ENCODE results near the gene GALNT8.
"Not testable (repeated sequence)": the region's sequence is repeated elsewhere in the genome, so short reads cannot be mapped to it uniquely, and the experiment has no call there.

The GALNT8 gene

DNA sequence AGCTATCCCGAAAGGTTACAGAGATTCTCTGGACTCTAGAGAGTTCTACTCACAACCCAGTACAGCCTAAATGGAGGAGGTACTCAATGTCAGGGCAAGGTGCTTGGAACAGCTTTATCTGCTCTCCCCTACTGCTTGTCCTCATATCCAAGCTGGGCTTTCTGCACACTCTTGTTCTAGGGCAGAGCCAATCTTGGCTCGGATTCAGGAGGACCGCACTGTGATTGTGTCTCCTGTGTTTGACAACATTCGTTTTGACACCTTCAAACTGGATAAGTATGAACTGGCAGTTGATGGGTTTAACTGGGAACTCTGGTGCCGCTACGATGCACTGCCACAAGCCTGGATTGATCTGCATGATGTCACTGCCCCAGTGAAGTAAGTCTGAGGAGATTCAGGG, 25.0 kb downstream of the GALNT8 start:
- DNase-seq (ENCODE audit: low read depth) = no peak

DNA sequence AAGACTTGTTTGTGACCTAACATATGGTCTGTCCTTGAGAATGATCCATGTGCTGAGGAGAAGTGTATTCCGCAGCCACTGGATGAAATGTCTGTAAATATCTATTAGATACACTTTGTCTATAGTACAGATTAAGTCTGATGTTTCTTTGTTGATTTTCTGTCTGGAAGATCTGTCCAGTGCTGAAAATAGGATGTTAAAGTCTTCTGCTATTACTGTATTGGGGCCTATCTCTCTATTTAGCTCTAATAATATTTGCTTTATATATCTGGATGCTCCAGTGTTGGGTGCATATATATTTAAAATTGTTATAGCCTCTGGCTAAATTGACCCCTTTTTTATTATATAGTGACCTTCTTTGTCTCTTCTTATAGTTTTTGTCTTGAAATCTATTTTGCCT, 31.5 kb downstream of the GALNT8 start:
- DNase-seq (ENCODE audit: low read depth) = not testable (repeated sequence)

DNA sequence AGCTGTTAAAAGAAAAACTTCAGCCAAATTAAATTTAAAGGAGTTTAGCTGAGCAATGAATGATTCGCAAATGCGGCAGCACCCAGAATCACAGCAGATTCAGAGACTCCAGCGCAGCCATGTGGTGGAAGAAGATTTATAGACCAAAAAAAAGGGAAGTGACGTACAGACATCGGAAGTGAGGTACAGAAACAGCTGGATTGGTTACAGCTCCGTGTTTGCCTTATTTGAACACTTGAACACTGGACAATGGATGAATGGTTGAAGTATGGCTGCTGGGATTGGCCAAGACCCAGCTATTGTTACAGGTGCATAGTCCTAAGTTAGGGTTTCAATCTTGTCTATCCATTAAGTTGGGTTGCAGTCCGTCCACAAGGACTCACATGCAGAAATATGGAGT, 42.6 kb downstream of the GALNT8 start:
- no peak for DNase-seq (ENCODE audit: low read depth)

DNA sequence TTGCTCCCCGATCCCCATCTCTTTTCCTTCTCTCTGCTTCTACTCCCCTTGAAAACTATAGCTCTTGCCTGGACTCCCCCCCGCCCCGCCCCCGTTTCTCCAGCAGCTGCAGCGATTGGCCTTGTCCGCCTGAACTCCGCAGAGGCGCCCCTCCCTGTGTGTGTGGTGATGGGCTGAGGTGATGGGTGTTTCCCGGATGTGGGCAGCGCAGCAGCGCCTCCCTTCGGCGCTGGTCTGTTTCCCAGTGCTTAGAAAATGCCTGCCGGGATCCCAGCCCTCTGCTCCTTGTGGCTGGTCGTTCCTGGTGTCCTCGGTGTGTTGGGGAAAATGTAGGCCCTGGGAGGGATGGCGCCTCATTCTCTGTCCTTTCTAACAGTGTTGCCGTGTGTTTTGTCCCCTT, 43.3 kb downstream of the GALNT8 start:
- no peak for DNase-seq (ENCODE audit: low read depth)

DNA sequence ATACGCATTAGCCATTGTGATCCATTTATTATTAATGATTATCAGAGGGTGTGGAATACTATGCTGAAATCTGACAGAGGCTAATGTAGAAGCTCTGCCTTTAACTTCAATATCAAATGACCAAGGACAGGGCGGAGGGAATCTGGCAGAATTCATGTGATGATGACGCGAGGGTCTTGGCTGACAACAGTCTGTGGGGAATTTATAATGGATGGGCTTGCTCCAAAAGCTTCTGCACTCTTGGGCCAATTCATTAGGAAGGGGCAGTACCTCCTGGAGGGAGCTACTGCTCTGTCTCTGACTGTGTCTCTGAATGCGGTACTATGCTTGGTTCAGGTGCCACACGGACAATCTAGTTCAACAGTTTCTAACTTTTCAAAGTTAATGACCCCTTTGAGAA, 46.2 kb downstream of the GALNT8 start:
- DNase-seq (ENCODE audit: low read depth) = no peak

DNA sequence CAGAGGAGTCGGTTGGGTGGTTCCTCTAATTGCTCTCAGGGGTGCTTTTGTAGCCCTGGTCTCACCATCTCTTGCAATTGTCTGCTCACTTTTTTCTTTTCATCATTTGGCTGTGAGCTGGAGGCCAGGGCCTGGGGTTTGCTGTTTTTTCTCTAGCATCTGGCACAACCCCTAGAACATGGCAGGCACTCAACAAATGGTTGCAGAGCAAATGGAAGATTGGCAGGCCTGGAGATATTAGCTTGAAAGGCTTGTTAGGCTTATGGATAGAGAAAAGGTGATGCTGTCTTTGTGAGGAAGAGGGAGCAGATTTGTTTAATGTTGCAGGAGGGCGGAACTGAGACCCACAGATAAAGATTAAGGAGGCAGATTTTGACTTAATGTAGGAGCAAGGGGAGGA, 47.0 kb downstream of the GALNT8 start:
- DNase-seq (ENCODE audit: low read depth) = no peak

DNA sequence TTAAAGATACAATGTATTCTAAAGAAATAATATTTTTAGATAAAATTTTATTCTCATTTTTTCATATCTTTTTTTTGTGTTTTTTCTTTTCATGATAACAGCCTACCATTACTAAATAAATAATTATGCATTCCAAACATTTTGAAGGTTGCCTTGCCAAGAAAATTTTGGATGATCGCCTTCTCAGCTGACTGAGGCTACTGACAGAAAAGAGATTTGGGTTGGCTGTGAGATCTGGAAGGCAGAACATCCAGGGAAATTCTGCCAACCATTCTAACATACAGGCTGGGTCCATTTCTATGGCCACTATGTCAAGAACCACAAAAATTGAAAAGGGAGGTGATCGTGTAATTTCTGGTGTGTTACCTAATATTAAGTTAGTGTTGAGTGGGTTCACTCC, 48.1 kb downstream of the GALNT8 start:
- no peak for DNase-seq (ENCODE audit: low read depth)

DNA sequence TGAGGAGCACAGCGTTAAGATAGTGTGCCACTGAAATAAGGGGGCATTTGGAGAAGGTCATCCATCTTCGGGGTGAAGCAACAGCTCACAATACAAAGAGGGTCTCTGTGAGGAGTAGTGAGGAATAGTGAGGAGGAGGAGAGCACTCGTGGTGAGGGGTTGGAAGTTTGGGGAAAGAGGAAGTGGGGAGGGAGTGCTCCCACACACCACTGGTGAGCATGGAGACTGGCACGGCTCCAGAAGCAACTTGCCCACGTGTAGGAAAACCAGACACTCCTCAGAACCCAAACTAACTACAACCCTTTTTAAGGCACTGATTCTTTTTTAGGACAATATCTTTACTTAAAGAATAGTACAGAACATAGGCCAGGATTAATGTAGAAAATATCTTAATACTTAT, 48.9 kb downstream of the GALNT8 start:
- DNase-seq (ENCODE audit: low read depth) = no peak

DNA sequence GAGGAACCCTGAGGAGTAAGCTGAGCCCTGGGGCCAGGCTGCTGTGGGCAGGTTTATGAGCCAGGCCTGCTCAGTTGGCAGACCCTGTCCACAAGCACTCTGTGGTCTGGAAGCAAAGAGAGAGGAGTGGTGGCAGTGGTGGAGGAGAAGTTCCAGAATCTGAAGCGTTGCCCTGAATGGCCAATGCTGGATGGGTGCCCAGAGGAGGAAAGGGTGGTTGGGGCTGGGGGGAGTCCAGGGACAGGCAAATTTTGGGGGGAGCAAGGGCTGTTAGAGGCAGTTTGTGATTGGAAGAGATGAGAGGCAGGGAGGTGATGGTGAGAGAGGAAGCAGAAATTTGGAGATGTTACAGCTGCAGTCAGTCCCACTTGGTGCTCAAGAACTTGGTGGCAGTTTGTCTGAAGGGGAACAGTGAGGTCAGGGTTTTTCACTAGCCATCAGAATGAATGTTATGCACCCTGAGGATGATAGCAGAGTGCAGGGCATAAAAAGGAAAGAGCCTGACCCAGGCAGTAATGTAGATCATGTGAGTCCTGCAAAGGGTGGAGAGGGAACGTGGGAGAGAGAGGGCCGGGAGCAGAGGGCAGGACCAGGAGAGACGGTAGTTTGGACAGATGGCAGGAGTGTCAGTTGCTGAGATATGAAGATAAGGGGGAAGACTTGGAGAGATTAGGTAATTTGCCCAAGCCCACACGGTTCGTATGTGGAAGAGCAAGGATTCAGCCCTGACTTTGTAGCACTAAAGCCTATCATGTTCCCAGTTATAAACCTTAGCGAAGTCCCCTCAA, 51.2 kb downstream of the GALNT8 start:
- no peak for DNase-seq (ENCODE audit: low read depth)

DNA sequence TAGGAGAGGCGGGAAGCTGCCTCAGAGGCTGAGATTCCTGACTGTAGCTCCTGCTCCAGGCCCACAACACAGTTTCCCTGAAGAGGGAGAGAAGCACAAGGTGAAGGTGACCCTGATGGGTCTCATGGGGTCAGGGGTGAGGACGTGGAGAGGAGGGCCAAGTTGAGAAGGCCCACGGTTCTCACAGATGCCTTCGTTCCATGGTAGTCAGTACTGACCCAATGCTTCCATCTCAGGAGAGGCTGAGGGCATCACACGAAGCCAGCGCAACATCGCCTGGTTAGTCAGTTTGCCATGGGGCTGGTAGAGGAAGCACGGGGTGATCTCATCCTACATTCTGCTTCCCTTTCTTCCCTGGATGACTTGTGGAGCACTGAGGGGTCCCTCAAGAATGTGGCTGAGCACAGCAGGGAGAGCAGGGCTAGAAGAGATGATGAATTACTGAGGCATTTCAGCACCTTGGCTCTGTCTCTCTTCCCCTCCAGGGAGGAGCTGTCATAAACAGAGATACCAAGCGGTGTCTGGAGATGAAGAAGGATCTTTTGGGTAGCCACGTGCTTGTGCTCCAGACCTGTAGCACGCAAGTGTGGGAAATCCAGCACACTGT, 51.9 kb downstream of the GALNT8 start:
- no peak for DNase-seq (ENCODE audit: low read depth)

DNA sequence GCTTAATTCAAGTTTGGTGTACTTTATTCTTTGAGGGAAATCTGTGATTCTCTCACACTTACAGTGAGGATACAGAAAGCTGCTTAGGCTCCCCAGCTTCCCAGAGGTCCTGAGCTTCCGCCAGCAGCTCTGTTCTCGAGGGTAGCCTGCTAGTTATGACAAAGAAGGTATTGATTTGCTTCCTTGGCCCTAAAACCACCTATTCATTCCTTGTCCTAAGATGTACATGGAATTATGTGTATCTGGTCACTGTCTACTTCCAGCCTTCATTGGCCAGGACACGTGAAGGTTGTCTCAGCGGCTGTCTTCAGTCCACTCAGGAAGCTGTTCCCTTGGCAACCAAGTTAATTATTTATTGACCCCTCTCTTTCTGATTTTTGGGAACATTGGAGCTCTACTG, 55.7 kb downstream of the GALNT8 start:
- DNase-seq (ENCODE audit: low read depth) = no peak

DNA sequence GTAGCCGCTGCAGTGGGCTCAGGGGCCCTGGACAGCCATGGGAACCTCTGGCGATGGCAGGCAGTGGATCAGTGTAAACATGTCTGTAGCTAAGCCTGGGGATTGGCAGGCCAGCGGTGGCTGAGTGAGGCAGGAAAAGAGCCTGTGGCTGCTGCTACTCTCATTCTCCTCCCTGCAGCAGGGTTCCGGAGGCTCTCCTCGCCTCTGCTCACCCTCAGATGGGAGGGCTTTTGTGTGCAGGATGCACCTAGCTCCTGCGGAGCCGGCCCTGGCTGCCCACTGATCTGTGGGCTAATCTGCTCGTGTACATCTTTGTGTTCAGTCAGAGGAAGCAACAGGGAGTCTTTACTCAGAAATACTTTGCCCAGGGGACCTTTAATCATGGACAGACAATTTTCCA, 59.5 kb downstream of the GALNT8 start:
- DNase-seq (ENCODE audit: low read depth) = no peak

DNA sequence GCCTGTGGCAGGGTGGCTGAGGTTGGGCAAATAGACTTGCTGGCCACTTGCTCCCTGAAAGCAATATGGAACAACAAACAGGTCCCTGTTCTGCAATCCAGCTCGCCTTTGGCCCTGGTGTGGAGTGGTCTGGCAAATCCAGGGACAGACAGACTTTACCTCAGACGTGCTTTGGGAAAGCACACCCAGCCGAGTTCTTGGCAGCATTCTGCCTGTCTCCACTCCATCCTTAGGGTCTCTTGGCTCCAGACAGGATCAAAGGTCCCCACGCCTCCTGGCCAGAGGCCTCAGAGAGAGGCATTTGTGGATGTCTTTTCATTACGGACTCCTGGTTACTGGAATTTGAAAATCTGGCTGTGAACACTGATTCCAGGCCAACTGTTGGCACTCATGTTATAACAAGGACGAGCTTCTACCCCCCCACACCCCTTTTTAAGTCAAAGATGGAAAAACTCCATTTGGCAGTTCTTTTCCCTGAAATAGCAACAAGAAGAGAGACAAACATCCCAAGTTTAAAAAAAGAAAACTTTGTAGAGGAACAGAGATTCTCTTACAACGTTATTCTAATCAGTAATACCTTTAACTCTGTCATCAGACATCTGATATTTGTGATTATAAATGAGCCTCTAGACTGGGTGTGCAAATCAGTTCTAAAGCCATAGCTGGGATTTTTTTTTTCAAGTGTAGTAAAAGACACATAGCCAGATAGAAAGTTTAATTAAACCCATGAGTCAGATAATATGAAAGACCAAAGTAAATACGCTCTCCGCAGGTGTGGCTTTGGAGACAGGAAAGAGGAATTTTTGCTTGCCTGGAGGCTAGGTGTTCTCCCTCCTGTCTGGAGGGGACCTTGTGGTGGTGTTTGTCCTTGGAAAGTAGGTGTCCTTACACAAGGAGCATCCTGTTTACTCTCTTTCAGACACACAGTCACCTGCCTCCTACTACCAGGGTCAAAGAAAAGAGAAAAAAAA, 60.7 kb downstream of the GALNT8 start:
- DNase-seq (ENCODE audit: low read depth) = no peak

DNA sequence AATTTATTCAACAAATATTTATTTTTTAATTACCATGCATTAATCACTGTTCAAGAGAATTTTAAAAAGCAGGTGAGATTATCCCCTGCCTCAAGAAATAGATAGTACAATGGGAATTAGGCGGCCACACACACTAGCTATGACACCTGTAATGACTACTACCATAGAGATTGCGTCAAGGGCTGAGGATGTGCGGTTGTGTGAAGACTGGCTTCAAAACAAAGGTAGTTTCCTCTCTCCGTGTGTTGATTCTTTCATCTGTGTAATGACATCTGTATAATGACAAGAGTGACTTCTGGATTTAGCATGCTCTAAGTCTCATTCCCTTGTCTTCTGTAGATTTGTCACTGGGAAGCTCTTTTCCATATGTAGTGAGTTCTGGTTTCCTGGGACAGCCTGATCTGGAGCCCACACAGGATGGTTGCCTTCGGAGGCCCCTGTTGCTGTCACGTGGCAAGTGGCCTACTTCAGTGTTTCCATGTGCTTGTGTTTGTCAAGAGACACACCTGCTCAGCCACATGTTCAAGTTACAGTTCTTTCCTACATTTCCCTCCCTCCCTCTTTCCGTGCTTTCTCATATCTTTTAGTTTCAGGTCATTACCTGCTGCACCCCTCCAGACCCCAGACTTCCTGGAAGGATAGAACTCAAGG, 64.3 kb downstream of the GALNT8 start:
- no peak for DNase-seq (ENCODE audit: low read depth)

DNA sequence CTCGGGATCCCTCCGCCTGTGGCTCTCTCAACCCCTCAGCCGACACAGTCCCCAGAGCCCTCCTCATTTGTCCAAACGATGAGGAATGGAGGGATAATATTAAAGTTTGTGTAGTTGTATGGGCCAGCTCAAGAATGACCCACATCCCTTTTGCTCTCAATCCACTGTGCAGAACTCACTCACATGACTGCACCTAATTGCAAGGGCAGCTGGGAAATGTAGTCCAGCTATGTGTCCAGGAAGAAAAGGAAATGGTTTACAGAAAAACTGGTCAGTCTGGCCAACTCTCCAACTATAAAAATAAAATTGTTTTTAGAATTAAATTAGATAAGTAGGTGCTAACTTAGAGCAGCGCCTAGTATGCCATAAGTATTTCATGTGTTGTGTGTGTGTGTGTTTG, 66.6 kb downstream of the GALNT8 start:
- no peak for DNase-seq (ENCODE audit: low read depth)

DNA sequence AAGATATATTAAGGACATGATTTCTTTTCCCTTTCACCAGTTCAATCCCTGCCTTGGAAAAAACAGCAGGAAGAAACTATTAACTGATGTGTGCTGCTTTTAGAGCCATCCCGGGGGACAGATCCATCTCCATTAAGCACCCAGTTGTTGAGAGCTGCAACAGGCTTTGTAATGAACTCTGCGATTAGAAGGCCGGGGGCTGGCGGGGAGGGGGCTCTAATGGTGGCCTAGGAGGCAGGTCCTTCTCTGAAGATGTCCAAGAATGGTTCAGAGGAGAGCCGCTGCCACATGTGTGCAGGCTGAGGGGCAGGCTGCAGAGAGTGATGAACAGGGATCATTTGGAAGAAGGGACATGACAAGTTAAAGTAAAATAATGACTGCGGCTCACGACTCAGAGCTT, 67.8 kb downstream of the GALNT8 start:
- no peak for DNase-seq (ENCODE audit: low read depth)

DNA sequence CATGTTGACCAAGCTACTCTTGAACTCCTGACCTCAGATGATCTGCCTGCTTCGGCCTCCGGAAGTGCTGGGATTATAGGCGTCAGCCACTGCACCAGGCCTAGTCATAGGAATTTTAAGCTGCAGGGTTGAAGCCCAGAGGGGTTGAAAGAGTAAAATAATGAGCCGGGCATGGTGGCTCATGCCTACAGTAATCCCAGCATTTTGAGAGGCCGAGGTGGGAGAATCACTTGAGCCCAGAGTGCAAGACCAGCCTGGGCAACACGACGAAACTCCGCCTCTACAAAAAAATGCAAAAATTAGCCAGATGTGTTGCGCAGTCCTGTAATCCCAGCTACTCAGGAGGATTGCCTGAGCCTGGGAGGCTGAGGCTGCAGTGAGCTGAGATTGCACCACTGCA, 69.6 kb downstream of the GALNT8 start:
- no peak for DNase-seq (ENCODE audit: low read depth)

DNA sequence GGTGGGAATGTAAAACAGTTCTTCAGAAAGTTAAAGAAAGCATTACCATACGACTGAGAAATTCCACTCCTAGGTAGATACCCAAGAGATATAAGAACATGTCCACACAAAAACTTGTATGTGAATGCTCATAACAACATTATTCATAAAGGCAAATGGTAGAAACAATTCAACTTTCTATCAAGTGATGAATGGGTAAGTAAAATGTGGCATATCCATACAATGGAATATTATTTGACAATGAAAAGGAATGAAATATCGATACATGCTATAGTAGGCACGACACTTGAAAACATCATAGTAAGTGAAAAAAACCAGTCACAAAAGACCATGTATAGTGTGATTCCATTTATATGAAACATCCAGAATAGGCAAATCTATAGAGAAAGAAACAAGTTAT, 71.3 kb downstream of the GALNT8 start:
- no peak for DNase-seq (ENCODE audit: low read depth)

DNA sequence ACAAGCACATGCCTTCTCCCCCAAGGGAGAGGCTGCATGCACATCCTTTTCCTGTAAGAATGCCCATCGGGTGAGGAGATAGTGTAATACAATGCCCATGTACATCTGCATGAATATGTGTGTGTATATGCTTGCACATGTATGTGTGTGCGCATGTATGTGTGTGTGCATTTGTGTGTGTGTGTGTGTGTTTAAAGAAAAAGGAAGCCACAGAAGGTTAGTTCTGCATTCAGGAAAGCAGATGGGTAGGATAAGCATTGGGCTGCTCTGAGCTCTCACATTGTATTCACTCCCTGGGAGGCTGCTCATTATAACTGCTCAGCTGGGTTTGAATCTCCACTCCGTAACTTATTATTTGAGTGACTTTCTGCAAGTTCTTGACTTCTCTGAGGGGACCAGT, 74.3 kb downstream of the GALNT8 start:
- DNase-seq (ENCODE audit: low read depth) = no peak

DNA sequence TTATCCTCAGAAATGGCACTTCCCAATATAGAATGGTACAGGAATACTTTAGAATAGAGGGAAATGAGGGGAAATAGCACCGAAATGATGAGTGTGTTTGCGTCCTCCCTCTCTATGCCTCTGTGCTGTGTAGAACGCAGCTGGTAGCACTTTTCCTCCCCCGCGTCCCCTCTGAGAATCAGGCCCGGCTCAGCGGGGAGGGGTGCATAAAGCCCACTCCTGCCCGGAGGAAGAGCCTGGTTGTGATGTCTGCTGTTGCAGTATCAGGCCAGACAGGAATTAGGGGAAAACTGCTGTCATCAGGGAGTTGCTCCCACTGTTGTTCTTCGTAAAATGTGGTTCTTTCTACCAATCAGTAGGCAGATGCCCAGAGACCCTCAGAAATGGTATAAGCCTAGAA, 76.0 kb downstream of the GALNT8 start:
- DNase-seq (ENCODE audit: low read depth) = no peak

DNA sequence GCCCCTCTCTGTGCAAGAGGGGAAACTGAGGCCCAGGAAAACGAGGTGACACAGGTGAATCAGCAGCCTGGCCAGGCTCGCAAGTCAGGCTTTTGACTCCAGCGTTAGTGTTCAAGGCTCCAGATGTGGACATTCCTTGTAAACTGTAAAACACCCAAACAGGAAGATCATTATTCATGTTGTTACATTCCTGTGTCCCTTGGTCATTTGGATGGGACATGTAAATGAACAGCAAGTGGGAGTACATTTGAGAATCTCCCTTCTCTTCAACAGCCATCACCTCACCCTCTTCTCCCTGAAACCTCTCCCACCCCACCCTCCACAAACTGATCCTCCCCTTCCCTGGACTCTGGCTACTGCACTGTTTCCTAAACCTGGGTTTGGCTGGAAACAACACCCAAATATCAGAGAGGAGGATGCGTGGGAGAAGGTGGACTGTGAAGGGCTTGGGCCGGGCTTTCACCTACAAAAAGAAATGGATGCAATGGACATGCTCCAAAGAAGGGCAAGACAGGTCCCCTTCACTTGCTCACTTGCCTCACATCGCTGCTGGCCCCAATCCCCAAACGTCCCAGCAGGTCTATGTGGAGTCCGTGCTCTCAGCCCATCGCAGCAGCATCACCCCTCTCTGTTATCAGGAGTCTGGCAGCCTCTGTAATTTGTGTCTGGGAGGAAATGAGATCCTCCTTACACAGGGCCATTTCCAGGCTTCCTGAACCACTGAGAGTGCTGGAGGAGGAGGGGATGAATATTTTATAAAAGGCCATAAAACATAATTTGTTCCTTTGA, 76.7 kb downstream of the GALNT8 start:
- no peak for DNase-seq (ENCODE audit: low read depth)

DNA sequence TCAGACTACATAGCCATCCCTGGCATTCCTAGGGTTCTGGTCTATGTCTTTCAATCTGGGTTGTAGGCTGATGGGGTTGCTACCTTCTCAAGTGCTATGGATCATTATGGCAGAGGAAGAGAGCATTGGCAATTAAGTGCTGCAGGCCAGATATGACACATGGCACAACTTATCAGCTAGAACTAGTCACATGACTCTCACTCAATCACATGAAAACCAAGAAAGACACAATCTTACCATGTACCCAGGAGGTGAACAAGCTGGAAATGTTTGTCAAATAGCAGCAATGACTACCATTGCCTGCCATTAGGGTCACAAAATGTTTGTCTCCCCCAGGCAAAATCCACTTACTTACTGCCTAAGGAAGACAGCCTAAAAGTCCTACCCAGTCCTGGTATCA, 80.4 kb downstream of the GALNT8 start:
- DNase-seq (ENCODE audit: low read depth) = no peak
